Measurements from ENCODE around the gene ADAMTS12. TPM values are rescaled to one million over a fixed set of nuclear protein-coding genes. Genes with fewer than 3 reads are reported as not detected.

The ADAMTS12 gene
- total and polyA plus RNA-seq, 2 of the 8 experiments (the other 6 are each of a cell fraction or from before 2014, with no cell fraction given), result 6.4 to 12.8 TPM

DNA sequence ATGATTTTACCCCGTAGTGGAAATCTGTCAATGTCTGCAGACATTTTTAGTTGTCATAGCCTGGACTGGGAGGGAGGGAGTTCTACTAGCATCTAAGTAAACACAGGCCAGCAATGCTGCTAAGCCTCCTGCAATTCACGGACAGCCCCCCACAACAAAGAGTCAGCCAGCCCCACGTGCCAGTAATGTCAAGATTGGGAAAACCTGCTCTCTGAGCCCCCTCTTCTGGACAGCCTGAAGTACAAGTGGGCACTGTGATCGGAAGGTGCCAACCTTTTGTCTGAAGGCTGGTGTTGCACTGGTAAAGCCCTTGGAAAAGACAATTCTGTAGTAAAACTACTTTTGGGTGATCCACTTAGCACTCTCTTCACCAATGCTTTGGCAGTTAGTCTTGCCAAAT, 296.5 kb downstream of the ADAMTS12 start:
- Histone ChIP-seq H3K4me3 (ENCODE audit: extremely low read depth in 1 of 4, insufficient read depth in 2 of 4, low read depth in 3 of 4, low read length in 4 of 4) (no peak overlapping the region), H3K79me1 (ENCODE audit: low read depth, low read length) (no peaks in the 10 kb centered on the region), H2BK12ac (ENCODE audit: low read depth, low read length) (no peak overlapping the region), H3K27me3 (replicated peaks in 1 of 4; ENCODE audit: control insufficient read depth in 3 of 4, extremely low read depth in 1 of 4, insufficient read depth in 3 of 4, low read length in 3 of 4) (no peaks in the 10 kb centered on the region), H3K23me2 (ENCODE audit: low read depth, low read length) (no peaks in the 10 kb centered on the region), H2BK15ac (ENCODE audit: low read length) (no peak overlapping the region), H4K5ac (ENCODE audit: insufficient read length, low read depth, low read length) (no peak overlapping the region), H4K8ac (ENCODE audit: extremely low read depth, insufficient read depth, low read length) (no peak overlapping the region), H3K4me2 (ENCODE audit: insufficient read depth in 1 of 2, low read depth in 2 of 2, low read length in 2 of 2) (no peak overlapping the region), H3K27ac (ENCODE audit: low read depth, low read length) (no peak overlapping the region), H2BK20ac (ENCODE audit: low read length) (no peak overlapping the region), H4K20me1 (replicated peaks in 1 of 2; ENCODE audit: control insufficient read depth in 1 of 2, insufficient read depth in 2 of 2, low read length in 2 of 2) (no peaks in the 10 kb centered on the region), H3K4ac (replicated peaks; ENCODE audit: insufficient read length, low read depth, low read length) (no peak overlapping the region), H2AFZ (ENCODE audit: low read length) (no peak overlapping the region), H3K79me2 (ENCODE audit: control insufficient read depth in 1 of 2, insufficient read depth in 2 of 2, low read length in 2 of 2) (no peaks in the 10 kb centered on the region), H3K18ac (ENCODE audit: extremely low read depth, low read length) (no peak overlapping the region), H3K56ac (replicated peaks; ENCODE audit: insufficient read length, low read depth, low read length) (no peak overlapping the region), H3K23ac (ENCODE audit: insufficient read length) (no peak overlapping the region), H3K4me1 (replicated peaks in 1 of 4; ENCODE audit: control insufficient read depth in 3 of 4, insufficient read depth in 4 of 4, low read length in 3 of 4) (no peaks in the 10 kb centered on the region), H4K91ac (replicated peaks; ENCODE audit: insufficient read length, low read length) (no peak overlapping the region), H3K14ac (ENCODE audit: insufficient read length) (no peak overlapping the region), H3K36me3 (ENCODE audit: control insufficient read depth in 2 of 4, insufficient read depth in 4 of 4, low read length in 3 of 4) (no peaks in the 10 kb centered on the region), H3K9me3 (ENCODE audit: insufficient read depth in 2 of 2, low read depth in 1 of 2, low read length in 1 of 2) (no peaks in the 10 kb centered on the region), H3K9ac (replicated peaks in 1 of 4; ENCODE audit: extremely low read depth in 1 of 4, low read depth in 3 of 4, low read length in 3 of 4) (no peak overlapping the region), H2BK120ac (replicated peaks; ENCODE audit: low read depth, low read length) (no peak overlapping the region), H2AK5ac (ENCODE audit: low read depth, low read length) (no peak overlapping the region), H2BK5ac (ENCODE audit: low read depth, low read length) (no peak overlapping the region)
- no peak for FAIRE-seq
- CTCF ChIA-PET (ENCODE audit: partially characterized antibody), result interaction anchor here (1.3 to 1.6 kb wide), 5 partner anchors 9 to 340 kb away, joined by 3 to 5 read pairs (median 4); partner anchors contain the start of gene ADAMTS12
- WGBS, 2 experiments (ENCODE audit: extremely low coverage in 1 of 2, insufficient coverage in 1 of 2, insufficient read length in 1 of 2, insufficient replicate concordance in 2 of 2, low coverage in 1 of 2, low lambda C conversion rate in 2 of 2, missing lambda C conversion rate in 1 of 2), result 68% methylated on average over 4 of the region's 4 CpGs; no CpG with 5 or more reads in 1 of the 2 experiments
- TF ChIP-seq RAD21 (IDR thresholded peaks at IDR 0.05 in 1 of 2, conservative IDR thresholded peaks at IDR 0.05 in 1 of 2; ENCODE audit: low read depth in 2 of 2, low read length in 2 of 2) (peak; percentile 67 to 77), MAX (IDR thresholded peaks at IDR 0.05) (peak; percentile 53; the same call in 1 of the 2 replicates), CHD2 (IDR thresholded peaks at IDR 0.05; ENCODE audit: low read length) (no peak)
- TF ChIP-seq, protein P1, sequence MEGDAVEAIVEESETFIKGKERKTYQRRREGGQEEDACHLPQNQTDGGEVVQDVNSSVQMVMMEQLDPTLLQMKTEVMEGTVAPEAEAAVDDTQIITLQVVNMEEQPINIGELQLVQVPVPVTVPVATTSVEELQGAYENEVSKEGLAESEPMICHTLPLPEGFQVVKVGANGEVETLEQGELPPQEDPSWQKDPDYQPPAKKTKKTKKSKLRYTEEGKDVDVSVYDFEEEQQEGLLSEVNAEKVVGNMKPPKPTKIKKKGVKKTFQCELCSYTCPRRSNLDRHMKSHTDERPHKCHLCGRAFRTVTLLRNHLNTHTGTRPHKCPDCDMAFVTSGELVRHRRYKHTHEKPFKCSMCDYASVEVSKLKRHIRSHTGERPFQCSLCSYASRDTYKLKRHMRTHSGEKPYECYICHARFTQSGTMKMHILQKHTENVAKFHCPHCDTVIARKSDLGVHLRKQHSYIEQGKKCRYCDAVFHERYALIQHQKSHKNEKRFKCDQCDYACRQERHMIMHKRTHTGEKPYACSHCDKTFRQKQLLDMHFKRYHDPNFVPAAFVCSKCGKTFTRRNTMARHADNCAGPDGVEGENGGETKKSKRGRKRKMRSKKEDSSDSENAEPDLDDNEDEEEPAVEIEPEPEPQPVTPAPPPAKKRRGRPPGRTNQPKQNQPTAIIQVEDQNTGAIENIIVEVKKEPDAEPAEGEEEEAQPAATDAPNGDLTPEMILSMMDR (IDR thresholded peaks at IDR 0.05; ENCODE audit: control extremely low read depth in 1 of 3, insufficient read depth in 1 of 3, low read depth in 1 of 3, low read length in 3 of 3), result peak; percentile 39 to 58 (median 41)
- POLR2A ChIA-PET (ENCODE audit: partially characterized antibody), result no interaction called here
- no peak for DNase-seq (ENCODE audit: low read depth in 1 of 2, low spot score in 2 of 2)

Measured in H1 (cell line).